NCI-H2107 (cell line): Measurements from ENCODE around the gene ZNF841.
A peak's percentile ranks its signal among the peaks of the same experiment; 100 is the strongest.
"Not testable (repeated sequence)": the region's sequence is repeated elsewhere in the genome, so short reads cannot be mapped to it uniquely, and the experiment has no call there.

ENCODE experiments used
- DNase-seq: peaks from one replicate; lab custom pipeline; 2025; lab: John Stamatoyannopoulos, UW

Gene ZNF841

DNA sequence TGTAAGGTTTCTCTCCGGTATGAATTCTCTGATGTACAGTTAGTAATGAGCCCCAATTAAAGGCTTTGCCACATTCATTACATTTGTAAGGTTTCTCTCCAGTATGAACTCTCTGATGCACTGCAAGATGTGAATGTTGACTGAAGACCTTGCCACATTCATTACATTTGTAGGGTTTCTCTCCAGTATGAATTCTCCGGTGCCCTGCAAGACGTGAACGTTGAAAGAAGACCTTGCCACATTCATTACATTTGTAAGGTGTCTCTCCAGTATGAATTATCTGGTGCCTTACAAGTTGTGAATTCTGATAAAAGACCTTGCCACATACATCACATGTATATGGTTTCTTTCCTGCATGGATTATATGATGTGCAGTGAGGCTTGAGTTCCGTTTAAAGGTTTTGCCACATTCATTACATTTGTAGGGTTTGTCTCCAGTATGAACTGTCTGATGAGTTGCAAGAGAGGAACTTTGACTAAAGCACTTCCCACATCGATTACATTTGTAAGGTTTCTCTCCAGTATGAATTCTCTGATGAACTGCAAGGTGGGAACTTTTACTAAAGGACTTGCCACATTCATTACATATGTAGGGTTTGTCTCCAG, 29.2 kb downstream of the ZNF841 start:
- no peak for DNase-seq

DNA sequence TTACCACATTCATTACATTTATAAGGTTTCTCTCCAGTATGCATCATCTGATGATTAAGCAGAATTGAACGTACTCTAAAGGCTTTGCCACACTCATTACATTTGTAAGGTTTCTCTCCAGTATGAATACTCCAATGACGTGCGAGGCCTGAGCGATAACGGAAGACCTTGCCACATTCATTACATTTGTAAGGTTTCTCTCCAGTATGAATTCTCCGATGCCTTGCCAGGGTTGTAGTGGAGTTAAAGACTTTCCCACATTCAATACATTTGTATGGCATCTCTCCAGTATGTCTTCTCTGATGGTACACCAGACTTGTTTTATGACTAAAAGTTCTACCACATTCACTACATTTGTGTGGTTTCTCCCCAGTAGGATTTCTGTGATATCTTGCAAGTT, 30.2 kb downstream of the ZNF841 start:
- no peak for DNase-seq

DNA sequence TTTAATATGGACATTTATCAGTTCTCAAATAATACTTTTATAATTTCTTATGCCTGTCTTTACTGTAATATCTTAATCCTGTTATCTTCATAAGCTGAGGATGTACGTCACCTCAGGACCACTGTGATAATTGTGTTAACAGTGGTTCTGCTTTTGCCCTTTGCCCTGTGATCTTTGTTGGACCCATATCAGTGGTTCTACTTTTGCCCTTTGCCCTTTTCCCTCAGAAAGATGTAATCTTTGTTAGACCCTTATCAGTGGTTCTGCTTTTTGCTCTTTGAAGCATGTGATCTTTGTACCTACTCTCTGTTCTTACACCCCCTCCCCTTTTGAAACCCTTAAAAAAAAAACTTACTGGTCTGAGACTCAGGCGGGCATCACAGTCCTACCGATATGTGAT, 39.1 kb downstream of the ZNF841 start:
- not testable (repeated sequence) for DNase-seq

DNA sequence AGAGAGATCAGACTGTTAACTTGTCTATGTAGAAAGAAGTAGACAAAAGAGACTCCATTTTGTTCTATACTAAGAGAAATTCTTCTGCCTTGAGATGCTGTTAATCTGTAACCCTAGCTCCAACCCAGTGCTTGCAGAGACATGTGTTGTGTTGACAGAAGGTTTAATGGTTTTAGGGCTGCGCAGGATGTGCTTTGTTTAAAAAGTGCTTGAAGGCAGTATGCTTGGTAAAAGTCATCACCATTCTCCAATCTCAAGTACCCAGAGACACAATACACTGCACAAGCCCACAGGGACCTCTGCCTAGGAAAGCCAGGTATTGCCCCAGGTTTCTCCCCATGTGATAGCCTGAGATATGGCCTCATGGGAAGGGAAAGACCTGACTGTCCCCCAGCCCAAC, 43.8 kb downstream of the ZNF841 start:
- not testable (repeated sequence) for DNase-seq

DNA sequence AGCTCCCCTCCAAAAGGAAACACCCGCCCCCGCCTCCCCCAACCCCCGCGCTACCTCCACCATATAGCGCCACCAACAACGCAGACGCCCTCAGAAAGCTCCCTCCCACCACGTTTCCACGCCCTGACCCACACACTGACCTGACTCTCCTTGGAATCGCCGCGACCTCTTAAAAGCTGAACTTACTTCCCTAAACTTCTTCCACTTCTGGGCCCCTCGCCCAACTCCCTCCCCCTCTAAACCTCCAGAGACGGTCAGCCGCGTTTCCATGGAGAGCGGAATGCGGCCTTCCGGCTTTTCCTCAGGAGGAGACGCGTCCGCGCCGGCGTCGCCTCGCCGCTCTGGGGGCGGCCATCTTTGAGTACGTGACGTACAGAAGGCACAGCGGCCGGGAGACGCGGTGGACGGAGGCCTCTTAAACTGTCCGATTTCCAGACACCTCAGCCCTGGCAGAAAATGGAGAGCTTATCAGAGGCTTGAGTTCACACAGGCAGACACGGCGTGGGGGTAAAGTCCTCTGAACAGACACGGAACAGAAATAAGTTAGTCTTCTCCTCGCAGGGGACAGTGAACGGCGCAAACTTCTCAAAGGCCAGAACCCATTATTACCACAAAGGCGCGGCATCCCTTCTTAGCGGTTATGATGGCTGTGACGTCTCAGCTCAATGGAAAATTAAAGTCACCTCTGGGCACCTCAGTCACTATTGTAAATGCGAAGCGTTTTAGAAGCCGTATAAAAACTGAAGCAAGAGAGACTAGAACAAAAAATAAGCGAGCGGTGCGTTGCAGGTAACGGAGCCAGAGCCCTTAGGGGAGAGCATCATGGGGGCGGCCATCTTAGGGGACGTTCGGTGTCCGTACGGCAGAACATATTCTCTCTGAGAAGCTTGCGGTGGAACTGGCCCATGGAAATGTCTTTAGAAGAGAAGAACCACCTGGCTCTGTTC, 46.7 kb downstream of the ZNF841 start, which contains the start of gene ZNF432:
Gene ZNF432, minus strand, starts transcription at position 284 of the 947 bp plus-strand sequence. CDS start 1,970 bp downstream, outside the sequence.
- peak; percentile 94 for DNase-seq

DNA sequence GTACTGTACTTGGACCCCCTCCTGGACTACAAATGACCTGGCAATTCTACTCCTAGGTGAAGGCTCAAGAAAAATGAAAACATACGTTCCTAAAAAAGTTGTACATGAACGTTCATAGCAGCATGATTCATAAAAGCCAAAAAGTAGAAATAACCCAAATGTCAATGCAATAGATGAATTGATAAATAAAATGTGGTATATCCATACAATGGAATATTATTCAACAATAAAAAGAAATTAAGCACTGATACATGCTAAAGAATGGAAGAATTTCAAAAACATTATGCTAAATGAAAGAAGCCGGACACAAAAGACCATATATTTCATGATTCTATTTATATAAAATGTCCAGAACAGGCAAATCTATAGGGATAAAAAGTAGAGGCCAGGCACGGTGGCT, 56.4 kb downstream of the ZNF841 start:
- no peak for DNase-seq

DNA sequence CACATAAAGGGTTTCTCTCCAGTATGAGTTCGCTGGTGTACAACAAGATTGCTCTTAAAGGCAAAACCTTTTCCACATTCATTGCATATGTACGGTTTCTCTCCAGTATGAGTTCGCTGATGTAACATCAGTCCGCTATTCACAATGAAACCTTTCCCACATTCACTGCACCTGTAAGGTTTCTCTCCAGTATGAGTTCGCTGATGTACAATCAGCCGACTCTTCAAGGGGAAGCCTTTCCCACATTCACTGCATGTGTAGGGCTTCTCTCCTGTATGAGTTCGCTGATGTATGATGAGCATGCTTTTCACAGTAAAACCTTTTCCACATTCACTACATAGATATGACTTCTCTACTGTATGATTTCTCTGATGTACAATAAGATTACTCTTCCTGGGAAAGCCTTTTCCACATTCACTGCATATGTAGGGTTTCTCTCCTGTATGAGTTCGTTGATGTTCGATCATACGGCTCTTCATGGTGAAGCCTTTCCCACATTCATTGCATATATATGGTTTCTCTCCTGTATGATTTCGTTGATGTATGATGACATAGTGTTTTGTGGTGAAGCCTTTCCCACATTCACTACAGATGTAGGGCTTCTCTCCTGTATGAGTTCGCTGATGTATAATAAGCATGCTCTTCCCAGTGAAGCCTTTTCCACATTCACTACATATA, 61.4 kb downstream of the ZNF841 start:
- no peak for DNase-seq

DNA sequence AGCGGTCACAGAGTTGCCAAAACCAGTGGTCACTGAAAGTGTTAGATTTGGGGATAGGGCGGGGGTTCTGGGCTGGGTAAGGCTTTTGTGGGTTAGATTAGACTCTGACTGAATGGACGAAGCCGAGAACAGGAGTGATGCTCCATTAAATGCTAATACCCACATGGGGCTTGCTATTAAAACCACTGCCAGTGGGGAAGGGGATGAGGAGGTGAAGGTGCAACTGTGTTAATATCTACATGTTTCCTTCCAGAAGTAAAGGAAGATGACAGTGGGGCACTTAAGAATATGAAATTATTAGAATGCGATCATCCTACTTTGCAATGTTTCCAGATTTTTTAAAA, 66.8 kb downstream of the ZNF841 start:
- no peak for DNase-seq

DNA sequence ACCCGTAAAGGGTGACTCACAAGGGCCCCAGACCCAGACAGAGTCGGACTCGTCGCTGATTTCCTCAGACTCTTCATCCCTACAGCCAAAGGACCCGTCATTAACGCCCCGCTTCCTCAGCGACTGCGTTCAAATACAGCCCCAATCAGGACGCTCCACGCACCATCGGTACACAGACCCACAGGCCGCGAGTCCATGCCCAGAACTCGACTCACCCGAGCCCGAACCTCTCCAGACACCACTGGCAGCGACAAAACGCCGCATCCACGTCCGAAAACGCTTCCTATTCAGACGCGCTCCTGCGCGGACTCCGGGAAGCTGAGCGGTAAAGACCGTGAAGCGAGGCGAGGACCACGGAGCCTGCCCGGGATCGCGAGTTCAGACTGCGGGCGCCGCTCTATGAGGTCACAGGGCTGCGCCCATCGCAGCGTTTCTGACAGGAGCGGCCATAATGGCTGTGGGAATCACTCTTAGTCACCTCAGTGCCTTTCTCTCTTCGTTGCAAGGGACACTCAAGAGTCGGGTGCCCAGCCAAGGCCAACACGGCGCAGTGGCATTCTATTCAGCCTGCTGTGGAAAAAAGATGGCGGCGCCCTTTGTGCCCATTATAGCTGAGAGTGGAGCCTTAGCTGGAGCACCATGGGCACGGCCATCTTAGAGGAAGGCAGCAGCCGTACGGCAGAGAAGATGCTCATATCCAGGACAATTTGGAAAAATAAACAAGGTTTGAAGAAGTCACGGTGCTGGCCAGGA, 67.4 kb downstream of the ZNF841 start, which contains the start of gene ZNF614:
Gene ZNF614, minus strand, starts transcription at position 353 of the 753 bp plus-strand sequence. CDS start 2,634 bp downstream, outside the sequence.
- DNase-seq: peak; percentile 60

DNA sequence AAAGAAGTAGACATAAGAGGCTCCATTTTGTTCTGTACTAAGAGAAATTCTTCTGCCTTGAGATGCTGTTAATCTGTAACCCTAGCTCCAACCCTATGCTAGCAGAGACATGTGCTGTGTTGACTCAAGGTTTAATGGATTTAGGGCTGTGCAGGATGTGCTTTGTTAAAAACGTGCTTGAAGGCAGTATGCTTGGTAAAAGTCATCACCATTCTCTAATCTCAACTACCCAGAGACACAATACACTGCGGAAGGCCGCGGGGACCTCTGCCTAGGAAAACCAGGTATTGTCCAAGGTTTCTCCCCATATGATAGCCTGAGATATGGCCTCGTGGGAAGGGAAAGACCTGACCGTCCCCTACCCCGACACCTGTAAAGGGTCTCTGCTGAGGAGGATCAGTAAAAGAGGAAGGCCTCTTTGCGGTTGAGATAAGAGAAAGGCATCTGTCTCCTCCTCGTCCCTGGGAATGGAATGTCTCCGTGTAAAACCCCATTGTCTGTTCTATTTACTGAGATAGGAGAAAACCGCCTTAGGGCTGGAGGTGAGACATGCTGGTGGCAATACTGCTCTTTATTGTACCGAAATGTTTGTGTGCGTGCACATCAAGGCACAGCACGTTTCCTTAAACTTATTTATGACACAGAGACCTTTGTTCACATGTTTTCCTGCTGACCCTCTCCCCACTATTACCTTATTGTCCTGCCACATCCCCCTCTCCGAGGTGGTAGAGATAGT, 69.1 kb downstream of the ZNF841 start:
- DNase-seq: not testable (repeated sequence)

DNA sequence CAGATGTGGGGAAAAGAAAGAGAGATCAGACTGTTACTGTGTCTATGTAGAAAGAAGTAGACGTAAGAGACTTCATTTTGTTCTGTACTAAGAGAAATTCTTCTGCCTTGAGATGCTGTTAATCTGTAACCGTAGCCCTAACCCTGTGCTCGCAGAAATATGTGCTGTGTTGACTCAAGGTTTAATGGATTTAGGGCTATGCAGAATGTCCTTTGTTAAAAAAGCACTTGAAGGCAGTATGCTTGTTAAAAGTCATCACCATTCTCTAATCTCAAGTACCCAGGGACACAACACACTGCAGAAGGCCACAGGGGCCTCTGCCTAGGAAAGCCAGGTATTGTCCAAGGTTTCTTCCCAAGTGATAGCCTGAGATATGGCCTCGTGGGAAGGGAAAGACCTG, 71.1 kb downstream of the ZNF841 start:
- not testable (repeated sequence) for DNase-seq

DNA sequence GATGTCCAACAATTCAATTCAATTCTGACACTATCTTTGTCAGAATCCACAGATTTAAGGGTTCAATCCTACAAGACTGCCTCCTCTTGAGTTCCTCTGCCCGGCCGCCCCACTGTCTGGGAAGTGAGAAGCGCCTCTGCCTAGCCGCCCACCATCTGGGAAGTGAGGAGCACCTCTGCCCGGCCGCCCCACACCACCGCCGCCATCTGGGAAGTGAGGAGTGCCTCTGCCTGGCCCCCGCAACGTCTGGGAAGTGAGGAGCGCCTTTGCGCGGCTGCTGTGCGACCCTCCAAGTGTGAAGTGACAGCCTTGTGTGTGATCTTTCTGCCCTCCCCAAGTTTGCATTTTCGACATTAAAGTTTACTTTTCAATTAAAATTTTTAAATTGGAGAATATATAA, 73.4 kb downstream of the ZNF841 start:
- DNase-seq: no peak

DNA sequence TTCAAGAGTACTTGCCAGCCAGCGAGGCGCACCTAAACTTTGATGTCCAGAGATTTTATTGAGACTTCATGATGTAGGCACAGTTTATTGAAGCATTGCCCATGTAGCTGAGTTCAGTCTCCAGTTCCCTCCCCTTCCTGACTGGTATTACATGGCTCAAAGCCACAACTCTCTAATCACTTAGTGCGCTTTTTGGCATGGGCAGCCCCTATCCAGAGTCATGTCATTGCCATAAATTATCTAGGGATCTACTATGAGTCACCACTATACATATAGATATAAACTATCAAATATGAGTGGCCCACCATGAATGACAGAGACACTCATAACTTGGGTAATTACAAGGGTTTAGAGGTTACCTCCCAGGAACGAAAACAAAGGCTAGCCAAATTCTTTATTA, 75.1 kb downstream of the ZNF841 start:
- no peak for DNase-seq
